Esophagus squamous epithelium (tissue), 4 donors: Measurements from ENCODE around the gene SRPX.

Experiments used
- CTCF ChIP-seq, 6 experiments: fragments of 450-650 bp in 4 of 6; fragments of 200-600 bp in 2 of 6; sonication (generic) in 2 of 6; IDR thresholded peaks; one replicate each; pipeline ENCODE4 v1.5.1; 2016 to 2019; ENCODE audit warnings: antibody characterized with exemption in 6 of 6, mild to moderate bottlenecking in 4 of 6, moderate library complexity in 4 of 6
- POLR2A ChIP-seq, 4 donors: fragments of 450-650 bp; IDR thresholded peaks; one replicate each; pipeline ENCODE4 v1.6.1; 2017; ENCODE audit warnings: antibody characterized with exemption in 4 of 4, mild to moderate bottlenecking in 4 of 4, moderate library complexity in 3 of 4

GRCh38 chrX:38117485-38117884, 103.2 kb downstream of the SRPX start:
- TF ChIP-seq CTCF (IDR thresholded peaks at IDR 0.05) (no peak), POLR2A (IDR thresholded peaks at IDR 0.05) (no peak)
